ENCODE data around the gene RRN3. TPM values are rescaled to one million over a fixed set of nuclear protein-coding genes. Genes with fewer than 3 reads are reported as not detected.
"Not testable (repeated sequence)": the region's sequence is repeated elsewhere in the genome, so short reads cannot be mapped to it uniquely, and the experiment has no call there.

Gene RRN3
- polyA plus RNA-seq, 4 donors: 29.6 to 46.4 (median 43.3) TPM

DNA sequence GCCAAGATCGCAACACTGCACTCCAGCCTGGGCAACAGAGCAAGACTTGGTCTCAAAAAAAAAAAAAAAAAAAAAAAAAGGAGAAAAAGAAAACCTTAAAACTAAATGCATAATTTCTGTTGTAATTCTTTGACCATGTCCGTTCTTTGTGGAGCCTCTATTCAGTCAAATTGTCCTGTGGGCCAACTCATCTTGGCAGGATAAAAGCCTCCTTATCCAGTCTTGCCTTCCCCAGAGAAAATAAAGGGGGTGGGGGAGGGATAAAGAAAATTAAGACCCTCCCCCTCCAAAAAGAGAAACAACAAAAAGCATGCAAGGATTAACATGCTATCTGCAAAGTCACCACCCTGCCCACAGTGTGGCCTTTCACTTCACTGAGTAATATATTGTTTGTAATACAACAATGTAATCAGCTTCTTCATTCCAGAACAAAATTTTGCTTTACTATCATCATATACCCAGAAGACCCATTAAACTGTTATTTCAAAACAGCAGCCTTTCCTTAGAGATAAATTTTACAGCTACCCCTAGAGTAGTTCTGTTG lies 5.4 kb upstream of the RRN3 start:
- DNase-seq (ENCODE audit: low read depth in 4 of 4, low spot score in 3 of 4): not testable (repeated sequence)

DNA sequence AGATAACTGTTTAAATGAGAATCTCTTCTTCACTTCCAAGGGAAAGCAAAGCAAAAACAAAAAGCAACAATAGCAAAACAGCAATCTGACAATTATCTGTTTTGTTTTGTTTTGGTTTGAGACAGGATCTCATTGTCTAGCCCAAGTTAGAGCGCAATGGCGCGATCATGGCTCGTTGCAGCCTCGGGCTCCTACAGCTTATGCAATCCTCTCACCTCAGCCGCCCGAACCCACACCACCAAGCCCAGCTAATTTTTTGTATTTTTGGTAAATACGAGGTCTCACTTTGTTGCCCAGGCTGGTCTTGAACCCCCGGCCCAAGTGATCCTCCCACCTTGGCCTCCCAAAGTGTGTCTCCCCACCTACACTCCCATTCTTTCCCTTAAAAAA lies 2.5 kb upstream of the RRN3 start:
- not testable (repeated sequence) for DNase-seq (ENCODE audit: low read depth in 4 of 4, low spot score in 3 of 4)

DNA sequence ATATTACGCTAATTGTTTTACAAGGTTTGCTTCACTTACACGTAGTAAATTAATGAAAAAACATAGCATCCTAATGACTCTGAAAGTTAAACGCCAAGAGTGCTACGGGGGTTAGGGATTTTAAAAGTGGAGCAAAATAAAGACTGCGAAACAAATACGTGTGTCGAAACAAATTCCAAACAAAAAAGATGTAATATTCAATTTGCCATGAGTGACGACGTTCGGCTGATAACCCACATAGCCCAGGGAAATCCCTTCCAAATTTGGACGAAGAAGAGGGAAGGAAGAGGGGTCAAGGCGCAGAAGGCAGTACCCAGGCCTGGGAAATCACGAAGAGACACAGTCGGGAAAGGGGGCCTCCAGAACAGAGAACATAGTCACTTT lies 509 bp downstream of the RRN3 start:
- not testable (repeated sequence) for DNase-seq (ENCODE audit: low read depth in 4 of 4, low spot score in 3 of 4)

DNA sequence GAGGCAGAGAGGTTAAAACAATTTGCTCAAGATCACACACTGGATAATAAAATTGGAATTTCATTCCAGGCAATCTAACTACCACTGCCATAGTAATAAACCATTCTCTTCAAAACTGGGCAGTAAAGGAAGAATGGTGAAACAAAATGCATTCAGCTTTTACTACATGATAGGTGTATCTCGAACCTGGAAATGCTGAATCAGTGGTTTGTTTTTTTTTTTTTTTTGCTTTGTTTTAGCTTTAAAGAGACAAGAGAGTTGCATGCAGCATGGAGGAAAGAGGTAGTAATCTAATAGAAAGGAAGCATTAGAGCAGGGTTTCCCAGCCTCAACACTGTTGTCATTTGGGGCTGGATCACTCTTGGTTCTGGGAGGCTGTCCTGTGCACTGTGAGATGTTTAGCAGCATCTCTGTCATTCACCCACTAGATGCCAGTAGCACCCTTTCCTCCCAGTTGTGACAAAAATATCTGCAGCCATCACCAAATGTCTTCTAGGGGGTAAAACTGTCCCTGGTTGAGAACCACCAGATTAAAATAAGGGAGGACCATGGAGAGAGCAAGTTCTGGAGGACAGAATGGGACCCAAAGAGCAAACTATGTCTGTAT lies 3.3 kb downstream of the RRN3 start:
- not testable (repeated sequence) for DNase-seq (ENCODE audit: low read depth in 4 of 4, low spot score in 3 of 4)

DNA sequence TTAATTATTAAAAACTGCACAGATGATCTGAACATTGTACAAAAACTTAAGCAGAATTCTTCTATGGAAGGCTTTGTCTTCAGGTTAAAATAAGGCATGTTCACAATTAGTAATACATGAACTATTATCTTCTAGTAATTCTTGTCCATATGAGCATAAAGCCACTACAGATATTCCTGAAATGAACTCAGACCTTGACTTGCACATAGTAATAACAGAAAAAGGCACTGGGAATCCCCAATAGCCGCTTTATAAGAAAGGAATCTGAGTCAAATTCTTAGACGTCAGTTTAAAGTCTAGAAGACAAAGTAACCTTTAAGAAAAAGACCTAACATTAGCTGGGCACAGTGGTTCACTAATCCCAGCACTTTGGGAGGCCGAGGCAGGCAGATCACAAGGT lies 11.3 kb downstream of the RRN3 start:
- DNase-seq (ENCODE audit: low read depth in 4 of 4, low spot score in 3 of 4): not testable (repeated sequence)

DNA sequence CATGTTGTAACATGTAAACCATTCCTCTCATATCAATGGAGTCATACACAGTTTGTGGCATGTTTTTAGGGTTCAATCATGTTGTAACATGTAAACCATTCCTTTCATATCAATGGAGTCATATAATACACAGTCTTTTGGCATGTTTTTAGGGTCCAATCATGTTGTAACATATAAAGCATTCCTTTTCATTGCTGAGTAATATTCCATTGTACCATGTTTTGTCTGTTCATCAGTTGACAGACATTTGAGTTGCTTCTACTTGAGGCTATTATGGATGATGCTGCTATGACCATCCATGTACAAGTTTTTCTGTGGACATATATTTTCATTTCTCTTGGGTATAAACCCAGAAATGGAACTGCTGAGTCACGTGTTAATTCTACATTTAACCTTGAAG lies 13.2 kb downstream of the RRN3 start:
- DNase-seq (ENCODE audit: low read depth in 4 of 4, low spot score in 3 of 4): not testable (repeated sequence)

DNA sequence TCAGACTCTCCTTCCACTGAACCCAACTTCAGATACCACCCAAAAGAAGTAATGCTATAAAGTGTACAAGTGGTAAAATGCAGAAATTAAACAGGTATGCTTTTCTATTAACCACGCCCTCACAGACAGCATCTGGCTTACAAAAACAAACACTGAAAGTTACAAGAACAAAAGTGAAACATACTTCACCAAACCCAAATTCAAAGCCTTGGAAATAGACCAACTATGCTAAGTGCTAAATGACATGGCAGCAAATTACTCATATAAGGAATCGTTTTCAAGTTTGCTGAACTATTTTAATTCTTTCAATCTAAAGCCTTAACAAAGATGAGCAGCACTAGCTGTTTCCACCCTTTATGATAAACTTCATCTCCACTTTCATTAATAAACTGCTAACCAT lies 17.9 kb downstream of the RRN3 start:
- not testable (repeated sequence) for DNase-seq (ENCODE audit: low read depth in 4 of 4, low spot score in 3 of 4)

DNA sequence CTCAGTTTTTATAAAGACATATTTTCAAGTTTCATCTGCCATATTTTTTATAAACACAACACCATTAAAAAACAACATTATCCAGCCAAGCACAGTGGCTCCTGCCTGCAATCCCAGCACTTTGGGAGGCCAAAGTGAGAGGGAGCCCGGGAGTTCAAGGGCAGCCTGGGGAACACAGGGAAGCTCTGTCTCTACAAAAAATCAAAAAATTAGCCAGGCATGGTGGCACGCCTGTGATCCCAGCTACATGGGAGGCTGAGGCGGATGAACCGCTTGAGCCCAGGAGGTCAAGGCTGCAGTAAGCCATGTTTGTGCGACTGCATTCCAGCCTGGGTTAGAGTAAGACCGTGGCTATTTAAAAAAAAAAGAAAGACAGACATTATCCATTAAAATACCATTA lies 21.0 kb downstream of the RRN3 start:
- no peak for DNase-seq (ENCODE audit: low read depth in 4 of 4, low spot score in 3 of 4)

DNA sequence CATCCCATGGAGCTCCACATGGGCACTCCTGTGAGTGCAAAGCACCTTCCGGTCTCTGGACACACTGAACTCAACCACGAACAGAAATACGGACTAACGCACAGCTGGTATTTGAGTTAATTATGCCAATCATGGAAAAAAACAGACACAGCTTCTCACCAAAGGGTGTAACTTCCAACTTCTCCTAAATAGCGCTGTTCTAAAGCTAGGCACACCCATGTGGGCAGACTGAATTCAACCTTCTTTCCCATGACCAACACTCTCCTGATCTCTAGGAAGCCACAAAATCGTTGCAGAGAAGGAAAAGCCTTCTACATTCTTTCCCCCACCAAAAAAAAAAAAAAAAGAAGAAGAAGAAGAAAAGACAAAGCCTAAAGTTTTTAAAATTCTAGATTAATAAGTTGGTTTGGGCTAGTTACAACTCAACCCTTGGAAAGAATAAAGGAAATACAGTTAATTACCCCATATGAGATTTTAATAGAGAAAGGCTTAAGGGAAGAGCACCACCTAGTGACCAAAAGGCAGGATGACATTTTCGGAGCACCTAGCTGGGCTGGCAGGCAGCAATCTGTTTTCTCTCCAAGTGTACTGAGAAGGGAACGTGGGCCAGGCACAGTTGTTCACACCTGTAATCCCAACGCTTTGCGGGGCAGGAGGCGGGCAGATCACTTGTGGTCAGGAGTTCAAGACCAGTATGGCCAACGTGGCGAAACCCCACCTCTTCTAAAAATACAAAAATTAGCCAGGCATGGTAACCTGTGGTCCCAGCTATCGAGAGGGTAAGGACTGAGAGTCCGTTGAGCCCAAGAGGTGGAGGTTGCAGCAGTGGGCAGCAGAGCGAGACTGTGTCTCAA lies 21.9 kb downstream of the RRN3 start:
- DNase-seq (ENCODE audit: low read depth in 4 of 4, low spot score in 3 of 4): not testable (repeated sequence)

DNA sequence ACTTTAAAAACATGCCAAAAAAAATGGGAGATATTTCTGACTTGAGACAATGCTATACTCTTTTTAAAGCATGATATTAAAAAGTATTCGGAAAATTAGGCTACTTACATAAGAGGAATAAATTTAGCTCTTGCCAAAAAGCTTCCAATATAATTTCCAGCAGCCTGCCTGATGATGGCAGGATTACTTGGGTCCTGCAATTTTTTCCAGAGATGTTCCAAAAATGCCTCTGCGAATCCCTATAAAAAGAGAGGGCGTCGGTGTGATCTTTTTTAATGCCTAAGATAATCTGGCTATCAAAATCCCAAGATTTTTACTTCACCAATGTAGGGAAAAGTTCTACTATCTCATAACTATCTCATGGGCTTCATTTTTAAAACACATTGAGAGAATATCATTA lies 23.1 kb downstream of the RRN3 start:
- DNase-seq (ENCODE audit: low read depth in 4 of 4, low spot score in 3 of 4): not testable (repeated sequence)

DNA sequence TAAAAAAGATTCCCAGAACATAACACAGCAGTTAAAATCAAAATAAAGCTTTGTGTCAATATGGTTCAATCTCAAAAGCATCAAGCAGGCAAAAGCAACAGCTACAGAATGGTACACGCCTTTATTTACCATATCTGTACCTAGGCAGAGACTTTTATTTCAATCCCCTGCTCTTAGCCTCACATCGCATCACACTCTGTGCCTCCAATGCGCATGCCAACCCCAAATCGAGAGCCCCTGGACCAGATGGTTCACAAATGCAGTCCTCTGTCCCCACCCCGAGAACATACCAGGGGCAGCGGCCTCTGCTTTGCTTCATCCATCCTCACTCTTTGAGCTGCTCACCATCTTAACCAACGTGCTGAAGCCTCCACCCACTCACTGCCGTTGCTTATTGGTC lies 27.4 kb downstream of the RRN3 start:
- not testable (repeated sequence) for DNase-seq (ENCODE audit: low read depth in 4 of 4, low spot score in 3 of 4)

DNA sequence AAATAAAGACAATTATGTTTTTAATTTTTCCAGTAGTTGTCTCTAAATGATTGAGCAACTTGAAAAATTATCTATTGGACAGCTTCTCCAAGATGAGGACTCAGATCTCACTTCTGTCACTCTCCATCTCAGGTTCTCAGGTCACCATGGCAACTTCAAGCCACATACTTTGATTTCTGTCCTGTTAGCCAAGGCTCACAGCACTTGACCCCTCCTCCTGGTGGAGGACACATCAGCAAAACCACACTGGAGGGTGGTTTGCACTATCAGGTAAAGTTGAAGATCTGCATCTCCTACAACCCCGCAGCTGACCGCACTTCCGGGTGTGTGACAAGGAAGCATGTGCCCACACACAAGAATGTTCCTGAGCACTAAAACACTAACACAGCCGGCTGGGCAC lies 28.1 kb downstream of the RRN3 start:
- DNase-seq (ENCODE audit: low read depth in 4 of 4, low spot score in 3 of 4): not testable (repeated sequence)

DNA sequence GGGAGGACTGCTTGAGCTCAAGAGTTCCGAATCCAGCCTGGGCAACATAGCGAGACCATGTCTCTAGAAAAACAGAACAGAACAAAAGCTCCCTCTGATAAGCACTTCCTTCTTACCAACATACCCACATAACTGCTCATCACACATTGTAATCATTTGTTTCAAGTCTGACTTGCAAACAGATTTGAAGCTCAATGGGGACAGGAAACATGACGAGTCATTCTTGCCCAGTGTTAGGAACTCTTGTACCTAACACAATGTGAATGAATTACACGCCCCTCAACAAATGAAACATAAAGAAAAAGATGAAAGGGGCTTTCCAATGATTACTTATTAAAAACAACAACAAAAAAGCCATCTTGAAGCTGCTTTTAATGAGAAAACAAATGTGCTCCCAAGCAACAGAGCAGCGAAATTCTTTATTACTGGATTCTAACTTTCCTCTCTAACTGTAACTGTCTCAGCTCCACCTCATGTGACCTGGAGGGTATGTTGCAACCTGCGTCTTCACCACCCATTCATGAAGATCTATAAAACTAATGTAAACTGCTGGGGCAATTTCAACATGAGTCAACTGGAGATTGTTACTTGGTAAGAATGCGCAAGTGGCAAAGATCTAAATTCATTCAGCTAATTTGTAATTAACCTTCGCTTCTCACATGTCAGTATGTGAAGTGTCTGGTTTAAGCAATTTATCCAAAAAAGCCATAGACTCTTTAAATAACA lies 31.8 kb downstream of the RRN3 start:
- DNase-seq (ENCODE audit: low read depth in 4 of 4, low spot score in 3 of 4): not testable (repeated sequence)

DNA sequence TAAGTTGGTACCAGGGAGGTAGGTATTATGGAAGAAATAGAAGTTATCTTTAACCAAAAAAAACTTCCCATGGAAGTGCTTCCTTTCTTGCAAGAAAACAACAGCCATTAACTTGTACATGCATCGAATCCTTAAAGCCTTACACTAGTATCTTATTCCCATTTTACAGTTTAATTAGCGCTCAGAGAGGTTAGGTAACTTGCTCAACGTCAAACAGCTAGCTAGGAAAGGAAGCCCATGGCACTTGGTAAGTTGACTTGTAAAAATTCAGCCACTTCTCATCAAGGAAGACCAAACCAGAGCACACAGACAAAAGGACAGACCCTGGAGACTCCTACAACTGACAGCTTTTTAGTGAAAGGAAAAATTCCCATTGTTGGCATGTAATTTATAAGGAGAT lies 34.7 kb downstream of the RRN3 start:
- no peak for DNase-seq (ENCODE audit: low read depth in 4 of 4, low spot score in 3 of 4)

DNA sequence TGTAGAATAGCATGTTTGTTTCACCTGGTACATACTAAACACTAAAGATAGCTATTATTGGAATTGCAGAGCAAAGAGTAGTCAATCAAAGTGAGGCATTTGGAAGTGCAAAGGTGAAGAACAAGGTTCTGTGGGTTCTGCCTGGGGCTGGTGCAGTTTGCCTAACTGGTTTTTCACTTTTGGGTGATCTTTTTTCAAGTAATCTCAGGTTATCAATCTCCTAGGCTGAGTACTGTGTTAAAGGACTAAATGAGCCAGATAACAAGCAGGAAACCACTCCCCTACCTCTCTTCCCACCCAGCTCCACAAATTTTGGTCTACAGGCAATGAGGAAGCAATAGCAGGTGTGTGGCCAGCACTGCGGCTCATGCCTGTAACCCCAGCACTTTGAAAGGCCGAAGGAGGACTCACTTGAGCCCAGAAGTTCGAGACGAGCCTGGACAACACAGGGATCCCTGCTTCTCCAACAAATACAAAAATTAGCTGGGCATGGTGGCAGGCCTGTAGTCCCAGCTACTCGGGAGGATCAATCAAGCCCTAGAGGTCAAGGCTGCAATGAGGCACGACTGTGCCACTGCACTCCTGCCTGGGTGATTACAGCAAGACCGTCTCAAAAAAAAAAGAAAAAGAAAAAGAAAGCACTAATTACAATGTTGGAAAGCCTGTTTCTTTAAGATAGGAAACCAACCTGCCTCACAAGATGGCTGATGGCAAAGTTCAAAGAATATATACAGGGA lies 36.2 kb downstream of the RRN3 start:
- no peak for DNase-seq (ENCODE audit: low read depth in 4 of 4, low spot score in 3 of 4)

DNA sequence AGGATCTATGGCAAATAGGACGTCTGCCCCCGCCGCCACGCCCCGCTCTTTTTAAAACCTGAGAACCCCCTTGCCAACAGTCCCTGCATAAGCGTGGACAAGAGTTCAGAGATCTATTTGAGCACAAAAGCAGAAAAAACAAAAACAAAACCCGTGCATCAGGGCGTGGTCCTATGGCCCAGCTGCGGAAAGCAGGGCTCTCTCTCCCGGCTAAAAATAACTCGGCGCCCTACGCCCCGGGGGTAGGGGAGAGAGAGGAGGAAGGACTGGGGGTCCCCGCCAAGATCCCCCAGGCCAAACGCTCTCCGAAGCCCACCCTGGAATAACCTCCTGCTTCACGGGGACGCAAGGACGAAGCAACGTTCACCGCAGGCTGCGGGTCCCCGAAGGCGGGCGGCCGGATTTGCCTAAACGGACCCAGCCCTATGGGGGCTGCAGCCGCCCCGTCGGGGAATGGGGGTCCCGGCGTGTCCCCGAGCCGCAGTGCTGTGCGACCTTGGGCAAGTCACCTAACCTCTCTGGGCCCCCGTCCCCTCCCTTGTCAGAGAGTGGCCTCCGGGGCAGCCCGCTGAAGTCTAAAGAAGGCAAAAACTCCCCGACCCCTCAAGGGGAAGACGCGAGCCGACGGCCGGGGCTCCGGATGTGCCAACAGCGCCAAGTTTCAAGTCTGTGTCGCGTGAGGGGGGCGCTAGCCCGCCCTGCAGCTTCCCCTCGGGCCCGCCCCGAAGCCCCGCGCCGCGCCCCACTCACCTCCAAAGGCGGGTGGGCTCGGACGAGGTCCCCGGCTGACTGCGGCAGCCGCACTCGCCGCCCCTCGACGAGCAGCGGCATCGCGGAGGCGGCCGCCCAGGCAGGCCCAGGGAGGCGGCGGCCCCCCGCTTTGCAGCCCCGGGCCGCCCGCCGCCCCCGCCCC lies 38.7 kb downstream of the RRN3 start:
- DNase-seq (ENCODE audit: low read depth in 4 of 4, low spot score in 3 of 4): no peak

DNA sequence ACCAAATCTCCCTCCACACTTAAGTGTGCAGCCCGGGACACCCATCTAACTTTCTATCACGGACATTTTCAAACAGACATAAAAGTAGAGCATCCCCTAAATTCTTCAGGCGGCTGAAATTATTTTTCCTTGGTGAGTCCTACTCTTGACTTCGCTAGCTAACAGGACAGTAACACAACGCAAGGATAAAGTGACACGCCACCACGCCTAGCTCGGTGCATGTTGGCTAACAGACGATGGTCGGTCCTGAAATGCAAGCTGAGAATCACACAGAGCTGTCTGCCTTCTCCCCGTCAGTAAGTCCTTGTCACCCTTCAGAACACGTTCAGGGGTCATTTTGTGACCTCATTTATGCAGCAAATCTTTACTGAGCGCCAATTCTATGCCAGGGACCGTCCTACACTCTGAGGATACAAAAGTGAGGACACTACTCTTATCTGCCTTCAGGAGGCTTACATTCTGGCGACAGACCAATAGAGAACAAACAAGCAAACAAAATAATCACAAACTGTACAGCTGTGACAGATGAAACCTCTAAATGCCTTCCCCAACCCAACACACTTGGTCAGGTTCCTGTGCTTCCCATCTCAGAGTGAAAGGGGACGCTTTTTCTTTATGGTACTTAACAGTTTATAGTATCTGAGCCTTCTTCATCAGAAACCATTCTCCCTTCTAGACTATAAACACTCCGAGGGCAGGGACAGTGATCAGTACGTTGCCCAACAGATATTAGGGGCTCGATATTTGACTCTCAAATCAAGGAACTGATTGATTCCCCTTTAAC lies 39.5 kb downstream of the RRN3 start:
- no peak for DNase-seq (ENCODE audit: low read depth in 4 of 4, low spot score in 3 of 4)

DNA sequence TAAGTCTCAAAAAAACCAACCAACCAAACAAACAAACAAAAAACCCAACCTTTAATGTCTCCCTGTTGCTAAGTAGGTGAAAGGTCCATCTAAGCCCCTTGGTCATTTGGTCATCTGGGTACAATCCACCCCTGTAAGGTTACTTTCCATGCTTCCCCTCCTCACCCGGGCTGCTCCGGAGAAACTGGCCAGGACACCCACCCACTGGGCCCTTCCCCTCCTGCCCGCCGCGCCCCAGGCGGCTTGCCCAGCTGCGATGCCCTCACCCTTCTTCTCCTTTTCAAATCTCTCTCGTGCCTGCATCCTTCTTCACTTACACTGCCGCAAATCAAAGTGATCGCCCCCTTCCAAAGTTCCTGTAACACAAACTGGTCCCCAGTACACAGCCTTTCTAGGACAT lies 40.2 kb downstream of the RRN3 start:
- DNase-seq (ENCODE audit: low read depth in 4 of 4, low spot score in 3 of 4): no peak
